GM21786 (cell line): ENCODE results near the gene BLOC1S5.

Source experiments
- ATAC-seq: cut with Tn5 transposase; IDR thresholded peaks from one replicate; pipeline ENCODE4 v1.9.1; 2021; ENCODE audit not compliant: unreplicated experiment

Gene BLOC1S5

GRCh38 chr6:8063761-8064637, at the start of gene BLOC1S5:
TSS of gene BLOC1S5 (minus strand) at chr6:8064389. CDS start at chr6:8064376, 13 bp downstream.
- ATAC-seq = peak; percentile 86

- ATAC-seq = no peak
Observed at GRCh38 chr6:8113131-8113654, 49.0 kb upstream of the BLOC1S5 start.

GRCh38 chr6:8110725-8111124, 46.5 kb upstream of the BLOC1S5 start:
- ATAC-seq = no peak

- ATAC-seq = no peak
Observed at GRCh38 chr6:8110117-8110721, 46.0 kb upstream of the BLOC1S5 start.

- no peak for ATAC-seq
Observed at GRCh38 chr6:8108759-8109539, 44.8 kb upstream of the BLOC1S5 start.

GRCh38 chr6:8108031-8108660, 44.0 kb upstream of the BLOC1S5 start:
- no peak for ATAC-seq

GRCh38 chr6:8105791-8106190, 41.6 kb upstream of the BLOC1S5 start:
- no peak for ATAC-seq

- no peak for ATAC-seq
Observed at GRCh38 chr6:8103726-8104125, 39.5 kb upstream of the BLOC1S5 start.

GRCh38 chr6:8102122-8102958, 38.2 kb upstream of the BLOC1S5 start, which contains the start of gene EEF1E1:
TSS of gene EEF1E1 (minus strand) at chr6:8102548. CDS start at chr6:8102521, 27 bp downstream.
- peak; percentile 99 for ATAC-seq

GRCh38 chr6:8100159-8100854, 36.1 kb upstream of the BLOC1S5 start:
- no peak for ATAC-seq

GRCh38 chr6:8090650-8091049, 26.5 kb upstream of the BLOC1S5 start:
- ATAC-seq = no peak

- no peak for ATAC-seq
Observed at GRCh38 chr6:8088886-8089285, 24.7 kb upstream of the BLOC1S5 start.

GRCh38 chr6:8087870-8088754, 23.9 kb upstream of the BLOC1S5 start:
- no peak for ATAC-seq

- no peak for ATAC-seq
Observed at GRCh38 chr6:8086755-8087306, 22.6 kb upstream of the BLOC1S5 start.

GRCh38 chr6:8085053-8085511, 20.9 kb upstream of the BLOC1S5 start:
- no peak for ATAC-seq

GRCh38 chr6:8084586-8084985, 20.4 kb upstream of the BLOC1S5 start:
- ATAC-seq = no peak

GRCh38 chr6:8082954-8083858, 19.0 kb upstream of the BLOC1S5 start:
- no peak for ATAC-seq
